Ramos (cell line): ENCODE data around the gene DPY30.
"Not testable (repeated sequence)": the region's sequence is repeated elsewhere in the genome, so short reads cannot be mapped to it uniquely, and the experiment has no call there.

Experiments
- in situ Hi-C: fragments of 300-500 bp; cut with MboI; formaldehyde crosslinking; loops from one replicate; pipeline ENCODE4 v1.14.3; 2022; ENCODE audit warnings: low sequenced_read_pairs; ENCODE audit not compliant: unreplicated experiment

DPY30 gene

GRCh38 chr2:32010280-32010669 lies 29.3 kb downstream of the DPY30 start:
- in situ Hi-C loops, result not testable (repeated sequence)

- in situ Hi-C loops, result no loop called here
These were observed 29.9 kb downstream of the DPY30 start for GRCh38 chr2:32009516-32010256.

GRCh38 chr2:32008805-32009515 lies 30.6 kb downstream of the DPY30 start:
- in situ Hi-C loops, result no loop called here

GRCh38 chr2:32007121-32007391 lies 32.5 kb downstream of the DPY30 start:
- in situ Hi-C loops, result no loop called here

- in situ Hi-C loops, result no loop called here
These were observed 34.1 kb downstream of the DPY30 start for GRCh38 chr2:32005371-32005976.

- in situ Hi-C loops, result no loop called here
These were observed 35.8 kb downstream of the DPY30 start for GRCh38 chr2:32003791-32004190.

GRCh38 chr2:32002406-32002805 lies 37.2 kb downstream of the DPY30 start:
- in situ Hi-C loops, result no loop called here

GRCh38 chr2:31999438-31999837 lies 40.2 kb downstream of the DPY30 start:
- in situ Hi-C loops, result no loop called here

- in situ Hi-C loops, result no loop called here
These were observed 40.7 kb downstream of the DPY30 start for GRCh38 chr2:31998731-31999383.

GRCh38 chr2:31997653-31998052 lies 42.0 kb downstream of the DPY30 start:
- in situ Hi-C loops, result no loop called here

GRCh38 chr2:31996571-31997150 lies 42.9 kb downstream of the DPY30 start:
- in situ Hi-C loops, result no loop called here

GRCh38 chr2:31992934-31993333 lies 46.7 kb downstream of the DPY30 start:
- in situ Hi-C loops, result no loop called here

- in situ Hi-C loops, result no loop called here
These were observed 47.5 kb downstream of the DPY30 start for GRCh38 chr2:31992025-31992579.

- in situ Hi-C loops, result no loop called here
These were observed 49.7 kb downstream of the DPY30 start for GRCh38 chr2:31989946-31990345.

- in situ Hi-C loops, result no loop called here
These were observed 52.0 kb downstream of the DPY30 start for GRCh38 chr2:31987454-31988220.

GRCh38 chr2:31986906-31987305 lies 52.7 kb downstream of the DPY30 start:
- in situ Hi-C loops, result no loop called here

GRCh38 chr2:31983762-31984467 lies 55.7 kb downstream of the DPY30 start:
- in situ Hi-C loops, result no loop called here

GRCh38 chr2:31980674-31981356 lies 58.8 kb downstream of the DPY30 start:
- in situ Hi-C loops, result no loop called here

GRCh38 chr2:31979956-31980355 lies 59.6 kb downstream of the DPY30 start:
- in situ Hi-C loops, result no loop called here
